Activated CD4-positive, alpha-beta T cell treated with anti-CD3 and anti-CD28 coated beads for 4 hours (primary cell): ENCODE data around the gene NAA25.
"Not testable (repeated sequence)": the region's sequence is repeated elsewhere in the genome, so short reads cannot be mapped to it uniquely, and the experiment has no call there.

ENCODE experiments used
- DNase-seq, 2 donors: peaks; one replicate each; pipeline ENCODE4 v3.0.0-alpha.2; 2020

Gene NAA25

GRCh38 chr12:112007945-112008344 lies 100.6 kb downstream of the NAA25 start:
- no peak for DNase-seq

- no peak for DNase-seq
These were observed 102.9 kb downstream of the NAA25 start for GRCh38 chr12:112005419-112006395.

- DNase-seq: no peak
These were observed 104.5 kb downstream of the NAA25 start for GRCh38 chr12:112004041-112004440.

- no peak for DNase-seq
These were observed 107.0 kb downstream of the NAA25 start for GRCh38 chr12:112001576-112001975.

- no peak for DNase-seq
These were observed 107.8 kb downstream of the NAA25 start for GRCh38 chr12:112000820-112001219.

GRCh38 chr12:111999129-111999528 lies 109.5 kb downstream of the NAA25 start:
- not testable (repeated sequence) for DNase-seq

GRCh38 chr12:111998015-111998414 lies 110.6 kb downstream of the NAA25 start:
- DNase-seq: no peak

GRCh38 chr12:111997300-111997699 lies 111.3 kb downstream of the NAA25 start:
- DNase-seq: no peak

GRCh38 chr12:111995782-111996480 lies 112.7 kb downstream of the NAA25 start:
- no peak for DNase-seq

GRCh38 chr12:111994211-111995111 lies 114.1 kb downstream of the NAA25 start:
- not testable (repeated sequence) for DNase-seq

GRCh38 chr12:111993292-111994150 lies 115.1 kb downstream of the NAA25 start:
- DNase-seq: no peak

- no peak for DNase-seq
These were observed 116.1 kb downstream of the NAA25 start for GRCh38 chr12:111992464-111992863.

GRCh38 chr12:111991946-111992345 lies 116.6 kb downstream of the NAA25 start:
- DNase-seq: no peak

- no peak for DNase-seq
These were observed 117.0 kb downstream of the NAA25 start for GRCh38 chr12:111991535-111991934.

- DNase-seq: no peak
These were observed 123.8 kb downstream of the NAA25 start for GRCh38 chr12:111984820-111985219.

- DNase-seq: no peak
These were observed 126.6 kb downstream of the NAA25 start for GRCh38 chr12:111981987-111982386.

GRCh38 chr12:111980598-111980997 lies 128.0 kb downstream of the NAA25 start:
- DNase-seq: no peak

GRCh38 chr12:111978545-111978944 lies 130.0 kb downstream of the NAA25 start:
- DNase-seq: no peak

- DNase-seq: no peak
These were observed 131.7 kb downstream of the NAA25 start for GRCh38 chr12:111976860-111977259.
